GM18511 (cell line): Measurements from ENCODE around the gene PLPPR2.
"Not testable (repeated sequence)": the region's sequence is repeated elsewhere in the genome, so short reads cannot be mapped to it uniquely, and the experiment has no call there.

Source experiments
- ATAC-seq: cut with Tn5 transposase; IDR thresholded peaks from one replicate; pipeline ENCODE4 v1.9.1; 2021; ENCODE audit warnings: mild to moderate bottlenecking, moderate library complexity; ENCODE audit not compliant: unreplicated experiment

Gene PLPPR2

GRCh38 chr19:11367528-11367927, 12.3 kb downstream of the PLPPR2 start:
- ATAC-seq: no peak

- ATAC-seq: no peak
Measured at GRCh38 chr19:11370744-11371143, 15.5 kb downstream of the PLPPR2 start.

- ATAC-seq: no peak
Measured at GRCh38 chr19:11373166-11373884, 18.1 kb downstream of the PLPPR2 start.

GRCh38 chr19:11373885-11374432, 18.7 kb downstream of the PLPPR2 start:
- no peak for ATAC-seq

GRCh38 chr19:11374433-11375142, 19.4 kb downstream of the PLPPR2 start, which contains the start of gene SWSAP1:
Gene SWSAP1 (plus strand): TSS chr19:11374666. CDS start chr19:11374681, 15 bp downstream.
- ATAC-seq: peak; percentile 89

GRCh38 chr19:11375143-11375948, 20.1 kb downstream of the PLPPR2 start:
- peak; percentile 37 for ATAC-seq

- ATAC-seq: no peak
Measured at GRCh38 chr19:11377237-11377636, 22.0 kb downstream of the PLPPR2 start.

GRCh38 chr19:11377756-11378155, 22.5 kb downstream of the PLPPR2 start:
- ATAC-seq: no peak

- no peak for ATAC-seq
Measured at GRCh38 chr19:11378319-11379189, 23.3 kb downstream of the PLPPR2 start.

GRCh38 chr19:11379269-11379845, 24.1 kb downstream of the PLPPR2 start:
- not testable (repeated sequence) for ATAC-seq

GRCh38 chr19:11379857-11380350, 24.7 kb downstream of the PLPPR2 start:
- ATAC-seq: no peak

- ATAC-seq: peak; percentile 87
Measured at GRCh38 chr19:11380653-11381537, 25.7 kb downstream of the PLPPR2 start.

GRCh38 chr19:11382898-11383705, 27.9 kb downstream of the PLPPR2 start:
- ATAC-seq: no peak

GRCh38 chr19:11383706-11384048, 28.4 kb downstream of the PLPPR2 start:
- no peak for ATAC-seq

GRCh38 chr19:11384778-11385129, 29.5 kb downstream of the PLPPR2 start:
- ATAC-seq: no peak

- no peak for ATAC-seq
Measured at GRCh38 chr19:11387162-11388034, 32.2 kb downstream of the PLPPR2 start.

GRCh38 chr19:11390359-11390758, 35.1 kb downstream of the PLPPR2 start:
- ATAC-seq: no peak
